HG03575 (cell line): ENCODE results near the gene PGAM5.

Source experiments
- ATAC-seq: cut with Tn5 transposase; IDR thresholded peaks from one replicate; pipeline ENCODE4 v1.9.1; 2021; ENCODE audit not compliant: unreplicated experiment, insufficient number of reproducible peaks, low FRiP score; ENCODE audit errors: extremely low read depth

PGAM5 gene

GRCh38 chr12:132710405-132711079, at the start of gene PGAM5:
PGAM5 (plus strand) TSS chr12:132710842; CDS start chr12:132710877, 35 bp downstream.
- peak; percentile 37 for ATAC-seq

- ATAC-seq: no peak
These were observed 49.6 kb upstream of the PGAM5 start for GRCh38 chr12:132660996-132661395.

- ATAC-seq: no peak
These were observed 48.7 kb upstream of the PGAM5 start for GRCh38 chr12:132661972-132662371.

GRCh38 chr12:132662901-132663755, 47.5 kb upstream of the PGAM5 start:
- ATAC-seq: no peak

GRCh38 chr12:132664206-132665148, 46.2 kb upstream of the PGAM5 start:
- ATAC-seq: no peak

- ATAC-seq: no peak
These were observed 45.5 kb upstream of the PGAM5 start for GRCh38 chr12:132665149-132665491.

GRCh38 chr12:132665794-132666193, 44.8 kb upstream of the PGAM5 start:
- no peak for ATAC-seq

GRCh38 chr12:132668191-132669088, 42.2 kb upstream of the PGAM5 start:
- no peak for ATAC-seq

- no peak for ATAC-seq
These were observed 41.3 kb upstream of the PGAM5 start for GRCh38 chr12:132669166-132669879.

- ATAC-seq: no peak
These were observed 38.5 kb upstream of the PGAM5 start for GRCh38 chr12:132672116-132672515.

- ATAC-seq: no peak
These were observed 38.0 kb upstream of the PGAM5 start for GRCh38 chr12:132672678-132673077.

- no peak for ATAC-seq
These were observed 37.1 kb upstream of the PGAM5 start for GRCh38 chr12:132673288-132674179.

GRCh38 chr12:132674561-132674960, 36.1 kb upstream of the PGAM5 start:
- ATAC-seq: no peak

GRCh38 chr12:132675757-132676432, 34.7 kb upstream of the PGAM5 start:
- no peak for ATAC-seq

- no peak for ATAC-seq
These were observed 33.1 kb upstream of the PGAM5 start for GRCh38 chr12:132677492-132677891.

- no peak for ATAC-seq
These were observed 25.2 kb upstream of the PGAM5 start for GRCh38 chr12:132685400-132685799.
